Type B pancreatic cell (in vitro differentiated cells): ENCODE measurements around the gene CCNA2. TPM values are rescaled to one million over a fixed set of nuclear protein-coding genes. Genes with fewer than 3 reads are reported as not detected.

Experiments
- DNase-seq: peaks from one replicate; pipeline ENCODE4 v3.0.0; 2021; ENCODE audit warnings: mixed read lengths; ENCODE audit not compliant: unreplicated experiment; ENCODE audit errors: extremely low spot score
- H3K27ac Mint-ChIP-seq: 2 replicates; pipeline ENCODE4 v1.8.0; 2021; ENCODE audit warnings: mild to moderate bottlenecking, mixed read lengths
- H3K27me3 Mint-ChIP-seq: 2 replicates; pipeline ENCODE4 v1.8.0; 2021; ENCODE audit warnings: mixed read lengths
- H3K36me3 Mint-ChIP-seq: 2 replicates; pipeline ENCODE4 v1.8.0; 2021; ENCODE audit warnings: mixed read lengths
- H3K4me1 Mint-ChIP-seq: one replicate; pipeline ENCODE4 v1.8.0; 2021; ENCODE audit warnings: mixed read lengths; ENCODE audit not compliant: unreplicated experiment
- H3K4me3 Mint-ChIP-seq: 2 replicates; pipeline ENCODE4 v1.8.0; 2021; ENCODE audit warnings: mild to moderate bottlenecking, mixed read lengths
- H3K9me3 Mint-ChIP-seq: 2 replicates; pipeline ENCODE4 v1.8.0; 2021; ENCODE audit warnings: mixed read lengths
- total RNA-seq: library from RNA; stranded (reverse); gene quantifications from 2 replicates; pipeline ENCODE4 v1.2.1, GENCODE V29; 2021; ENCODE audit warnings: low replicate concordance
- TF ChIP-seq, protein P1 (sequence below): fragments of 200-600 bp; sonication (generic); conservative IDR thresholded peaks from 2 replicates; pipeline ENCODE4 v1.5.0; 2021; ENCODE audit warnings: antibody characterized with exemption, mild to moderate bottlenecking

The CCNA2 gene
- total RNA-seq, 1 donor from 2014 or later, result 48.1 TPM

DNA sequence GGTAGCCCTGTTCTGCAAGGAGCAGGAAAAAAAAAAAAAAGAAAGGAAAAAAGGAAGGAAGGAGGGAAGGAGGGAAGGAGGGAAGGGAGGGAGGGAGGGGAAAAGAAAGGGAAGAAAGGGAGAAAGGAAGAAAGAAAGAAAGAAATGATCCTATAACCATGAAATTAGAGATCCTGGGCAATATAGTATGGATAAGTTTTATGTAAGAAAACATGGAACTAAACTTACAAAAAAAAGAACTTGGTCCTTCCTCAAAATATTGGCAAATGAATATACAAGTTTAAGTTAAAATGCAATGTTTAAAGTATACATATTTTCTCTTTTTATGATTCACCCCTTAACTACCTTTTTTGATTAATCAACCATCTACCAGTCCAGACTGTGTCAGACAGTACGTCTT is 27.7 kb upstream of the CCNA2 start:
- Mint-ChIP-seq H3K27ac (no peak overlapping the region), H3K9me3 (no peaks in the 10 kb centered on the region), H3K27me3 (no peaks in the 10 kb centered on the region), H3K4me1 (no peaks in the 10 kb centered on the region), H3K4me3 (no peak overlapping the region), H3K36me3 (peaks cover 3% of the 10 kb centered on the region)
- TF ChIP-seq, protein P1, sequence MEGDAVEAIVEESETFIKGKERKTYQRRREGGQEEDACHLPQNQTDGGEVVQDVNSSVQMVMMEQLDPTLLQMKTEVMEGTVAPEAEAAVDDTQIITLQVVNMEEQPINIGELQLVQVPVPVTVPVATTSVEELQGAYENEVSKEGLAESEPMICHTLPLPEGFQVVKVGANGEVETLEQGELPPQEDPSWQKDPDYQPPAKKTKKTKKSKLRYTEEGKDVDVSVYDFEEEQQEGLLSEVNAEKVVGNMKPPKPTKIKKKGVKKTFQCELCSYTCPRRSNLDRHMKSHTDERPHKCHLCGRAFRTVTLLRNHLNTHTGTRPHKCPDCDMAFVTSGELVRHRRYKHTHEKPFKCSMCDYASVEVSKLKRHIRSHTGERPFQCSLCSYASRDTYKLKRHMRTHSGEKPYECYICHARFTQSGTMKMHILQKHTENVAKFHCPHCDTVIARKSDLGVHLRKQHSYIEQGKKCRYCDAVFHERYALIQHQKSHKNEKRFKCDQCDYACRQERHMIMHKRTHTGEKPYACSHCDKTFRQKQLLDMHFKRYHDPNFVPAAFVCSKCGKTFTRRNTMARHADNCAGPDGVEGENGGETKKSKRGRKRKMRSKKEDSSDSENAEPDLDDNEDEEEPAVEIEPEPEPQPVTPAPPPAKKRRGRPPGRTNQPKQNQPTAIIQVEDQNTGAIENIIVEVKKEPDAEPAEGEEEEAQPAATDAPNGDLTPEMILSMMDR, result no peak
- no peak for DNase-seq

DNA sequence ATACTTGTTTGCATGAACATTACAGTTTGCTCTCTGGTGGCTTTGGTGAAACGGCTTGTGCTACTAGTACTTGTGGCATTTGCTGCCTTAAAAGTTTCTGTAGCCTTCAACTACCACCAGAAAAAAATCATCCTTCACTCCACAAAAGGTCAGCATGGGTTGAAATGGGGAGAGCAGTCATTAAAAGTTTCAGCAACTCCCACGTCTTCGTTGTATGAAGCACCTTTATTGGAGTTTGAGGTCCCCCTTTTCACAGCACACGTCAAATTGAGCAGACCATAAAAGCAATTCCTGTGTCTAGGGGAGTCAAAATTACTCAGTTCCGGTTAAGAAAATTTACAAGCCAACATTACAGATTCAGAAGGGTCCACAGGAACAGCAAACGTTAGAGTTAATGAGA is 23.0 kb upstream of the CCNA2 start:
- Mint-ChIP-seq H3K27me3 (no peaks in the 10 kb centered on the region), H3K9me3 (no peaks in the 10 kb centered on the region), H3K36me3 (peaks cover 10% of the 10 kb centered on the region), H3K4me1 (no peaks in the 10 kb centered on the region), H3K4me3 (no peak overlapping the region), H3K27ac (no peak overlapping the region)
- no peak for DNase-seq
- TF ChIP-seq, protein P1, result no peak

DNA sequence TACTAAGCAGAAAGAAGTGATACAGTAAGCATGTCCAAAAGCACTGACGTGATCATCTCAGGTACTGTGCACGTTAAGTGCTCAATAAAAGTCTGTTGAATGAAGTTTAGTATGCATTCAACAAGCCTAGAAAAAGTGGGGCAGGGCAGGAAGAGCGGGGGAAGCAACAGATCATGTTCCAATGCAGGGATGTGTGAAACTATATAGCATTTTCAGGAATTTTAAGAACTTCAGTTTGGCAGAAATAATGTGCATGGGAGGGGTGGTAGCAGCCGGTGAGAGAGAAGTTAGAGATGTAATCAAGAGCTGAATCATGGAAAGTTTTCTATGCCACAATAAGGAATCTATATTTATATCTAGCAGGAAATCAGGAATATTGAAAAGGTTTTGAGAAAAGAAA is 19.2 kb upstream of the CCNA2 start:
- H3K36me3 Mint-ChIP-seq, result peaks cover 15% of the 10 kb centered on the region
- H3K27me3 Mint-ChIP-seq, result no peaks in the 10 kb centered on the region
- TF ChIP-seq, protein P1, result no peak
- DNase-seq, result no peak
- no peak overlapping the region for H3K27ac Mint-ChIP-seq
- H3K4me1 Mint-ChIP-seq, result no peaks in the 10 kb centered on the region
- no peak overlapping the region for H3K4me3 Mint-ChIP-seq
- no peaks in the 10 kb centered on the region for H3K9me3 Mint-ChIP-seq

DNA sequence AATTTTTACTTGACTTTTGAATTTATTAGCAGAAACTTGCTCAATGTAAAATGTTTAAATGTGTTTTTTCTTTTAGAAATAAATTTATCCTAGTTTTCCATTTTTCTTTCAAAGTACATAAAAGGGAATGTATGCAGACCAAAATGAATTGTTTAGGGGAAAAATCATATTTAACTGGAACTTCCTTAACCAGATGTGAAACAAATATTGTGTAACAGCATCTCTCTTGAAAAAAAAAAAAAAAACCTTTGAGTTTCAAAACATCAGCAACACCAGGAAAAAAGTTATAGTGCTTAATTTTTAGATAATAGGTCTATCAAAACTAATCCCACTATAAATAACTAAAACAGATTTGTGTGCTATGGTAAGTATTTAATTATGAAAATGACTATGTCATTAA is 14.5 kb upstream of the CCNA2 start:
- no peaks in the 10 kb centered on the region for H3K4me1 Mint-ChIP-seq
- H3K36me3 Mint-ChIP-seq, result peaks cover 14% of the 10 kb centered on the region
- no peak overlapping the region for H3K4me3 Mint-ChIP-seq
- no peaks in the 10 kb centered on the region for H3K27me3 Mint-ChIP-seq
- H3K27ac Mint-ChIP-seq, result no peak overlapping the region
- TF ChIP-seq, protein P1, result no peak
- no peak for DNase-seq
- no peaks in the 10 kb centered on the region for H3K9me3 Mint-ChIP-seq

DNA sequence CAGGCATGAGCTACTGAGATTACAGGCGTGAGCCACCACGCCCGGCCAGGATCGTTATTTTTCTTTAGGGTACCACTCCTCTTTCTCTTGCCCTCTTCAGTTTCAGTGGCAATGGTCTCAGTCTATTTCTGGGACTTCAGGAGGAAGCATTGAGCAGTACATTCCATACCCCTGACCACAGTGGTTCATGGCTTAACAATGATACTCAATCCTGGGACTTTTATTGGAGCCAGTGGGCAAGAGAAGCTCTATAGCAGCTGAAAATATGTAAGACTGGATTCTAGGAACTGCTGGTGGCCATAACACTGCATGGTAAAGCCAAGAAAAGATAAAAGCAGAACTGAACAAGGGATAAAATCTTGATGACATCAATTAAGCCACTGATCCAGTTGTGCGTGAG is 5.8 kb upstream of the CCNA2 start:
- no peak for DNase-seq
- TF ChIP-seq, protein P1, result no peak

DNA sequence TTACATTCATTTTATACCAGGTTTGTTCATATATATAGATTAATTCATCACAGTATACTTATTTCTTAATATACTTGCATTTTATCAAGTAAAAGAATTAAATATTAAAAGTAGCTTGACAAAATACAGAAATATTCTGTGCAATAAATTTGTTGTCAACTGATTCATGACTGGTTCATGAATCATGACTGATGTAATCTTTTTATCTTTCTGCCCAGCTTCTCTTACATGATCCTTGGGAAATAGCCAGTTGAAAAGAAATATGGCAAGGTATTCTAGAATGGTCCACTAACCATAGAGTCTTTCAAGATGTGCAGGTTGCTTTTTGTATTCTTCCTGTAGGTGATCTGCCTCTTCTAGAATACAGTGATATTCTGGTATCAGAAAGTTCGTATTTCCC is 4.2 kb upstream of the CCNA2 start:
- Mint-ChIP-seq H3K27ac (no peak overlapping the region), H3K27me3 (no peaks in the 10 kb centered on the region), H3K36me3 (no peaks in the 10 kb centered on the region), H3K4me1 (peaks cover 8% of the 10 kb centered on the region), H3K9me3 (no peaks in the 10 kb centered on the region), H3K4me3 (no peak overlapping the region)
- TF ChIP-seq, protein P1, result no peak
- DNase-seq, result no peak

More for the DNA sequence above, 5.8 kb upstream of the CCNA2 start:
- H3K27ac Mint-ChIP-seq, result no peak overlapping the region
- H3K36me3 Mint-ChIP-seq, result no peaks in the 10 kb centered on the region
- no peak overlapping the region for H3K4me3 Mint-ChIP-seq
- no peaks in the 10 kb centered on the region for H3K27me3 Mint-ChIP-seq
- no peaks in the 10 kb centered on the region for H3K9me3 Mint-ChIP-seq
- H3K4me1 Mint-ChIP-seq, result no peaks in the 10 kb centered on the region
